ENCODE results near the gene PRPSAP1.
A peak's percentile ranks its signal among the peaks of the same experiment; 100 is the strongest.
"Not testable (repeated sequence)": the region's sequence is repeated elsewhere in the genome, so short reads cannot be mapped to it uniquely, and the experiment has no call there.

Gene PRPSAP1

GRCh38 chr17:76272541-76273444 is 80.9 kb downstream of the PRPSAP1 start:
- no peak for DNase-seq
- in situ Hi-C loops (cut with HindIII; ENCODE audit: low pct_ligation_motif_present, low pct_unique_long_range_greater_than_20kb, low sequenced_read_pairs), result no loop called here

- no peak for DNase-seq
- in situ Hi-C loops (cut with HindIII; ENCODE audit: low pct_ligation_motif_present, low pct_unique_long_range_greater_than_20kb, low sequenced_read_pairs), result no loop called here
Observed at GRCh38 chr17:76271669-76272540, 81.8 kb downstream of the PRPSAP1 start.

GRCh38 chr17:76270770-76271668 is 82.7 kb downstream of the PRPSAP1 start:
- in situ Hi-C loops (cut with HindIII; ENCODE audit: low pct_ligation_motif_present, low pct_unique_long_range_greater_than_20kb, low sequenced_read_pairs), result no loop called here

GRCh38 chr17:76270127-76270592 is 83.6 kb downstream of the PRPSAP1 start:
- in situ Hi-C loops (cut with HindIII; ENCODE audit: low pct_ligation_motif_present, low pct_unique_long_range_greater_than_20kb, low sequenced_read_pairs), result no loop called here
- DNase-seq, result no peak

More at GRCh38 chr17:76270770-76271668, 82.7 kb downstream of the PRPSAP1 start:
- no peak for DNase-seq

- no peak for DNase-seq
- in situ Hi-C loops (cut with HindIII; ENCODE audit: low pct_ligation_motif_present, low pct_unique_long_range_greater_than_20kb, low sequenced_read_pairs), result no loop called here
Observed at GRCh38 chr17:76268991-76269981, 84.4 kb downstream of the PRPSAP1 start.

GRCh38 chr17:76268015-76268749 is 85.5 kb downstream of the PRPSAP1 start:
- in situ Hi-C loops (cut with HindIII; ENCODE audit: low pct_ligation_motif_present, low pct_unique_long_range_greater_than_20kb, low sequenced_read_pairs), result no loop called here

GRCh38 chr17:76267581-76268001 is 86.1 kb downstream of the PRPSAP1 start:
- in situ Hi-C loops (cut with HindIII; ENCODE audit: low pct_ligation_motif_present, low pct_unique_long_range_greater_than_20kb, low sequenced_read_pairs); DNase-seq: not testable (repeated sequence)

More at GRCh38 chr17:76268015-76268749, 85.5 kb downstream of the PRPSAP1 start:
- no peak for DNase-seq

- DNase-seq, result no peak
- in situ Hi-C loops (cut with HindIII; ENCODE audit: low pct_ligation_motif_present, low pct_unique_long_range_greater_than_20kb, low sequenced_read_pairs), result no loop called here
Observed at GRCh38 chr17:76267051-76267576, 86.6 kb downstream of the PRPSAP1 start.

GRCh38 chr17:76266244-76266938 is 87.3 kb downstream of the PRPSAP1 start:
- peak; percentile 22 for DNase-seq

GRCh38 chr17:76265624-76266243 is 88.0 kb downstream of the PRPSAP1 start:
- DNase-seq, result peak; percentile 57
- in situ Hi-C loops (cut with HindIII; ENCODE audit: low pct_ligation_motif_present, low pct_unique_long_range_greater_than_20kb, low sequenced_read_pairs), result no loop called here

More at GRCh38 chr17:76266244-76266938, 87.3 kb downstream of the PRPSAP1 start:
- in situ Hi-C loops (cut with HindIII; ENCODE audit: low pct_ligation_motif_present, low pct_unique_long_range_greater_than_20kb, low sequenced_read_pairs), result no loop called here

GRCh38 chr17:76264755-76265623 is 88.7 kb downstream of the PRPSAP1 start, which contains the start of gene UBALD2:
Gene UBALD2, plus strand, starts transcription at chr17:76265348. Its CDS starts 158 bp downstream, at chr17:76265506.
- in situ Hi-C loops (cut with HindIII; ENCODE audit: low pct_ligation_motif_present, low pct_unique_long_range_greater_than_20kb, low sequenced_read_pairs), result no loop called here
- peak; percentile 99 for DNase-seq

GRCh38 chr17:76264425-76264754 is 89.3 kb downstream of the PRPSAP1 start:
- in situ Hi-C loops (cut with HindIII; ENCODE audit: low pct_ligation_motif_present, low pct_unique_long_range_greater_than_20kb, low sequenced_read_pairs), result no loop called here
- no peak for DNase-seq

- DNase-seq, result no peak
- in situ Hi-C loops (cut with HindIII; ENCODE audit: low pct_ligation_motif_present, low pct_unique_long_range_greater_than_20kb, low sequenced_read_pairs), result no loop called here
Observed at GRCh38 chr17:76263896-76264295, 89.8 kb downstream of the PRPSAP1 start.

GRCh38 chr17:76262732-76263344 is 90.9 kb downstream of the PRPSAP1 start:
- no peak for DNase-seq
- in situ Hi-C loops (cut with HindIII; ENCODE audit: low pct_ligation_motif_present, low pct_unique_long_range_greater_than_20kb, low sequenced_read_pairs), result no loop called here

Data from ACHN (cell line).